NCI-H446 treated with DMSO at 0.1 percent for 48 hours (cell line): ENCODE measurements around the gene ZNF132.
"Not testable (repeated sequence)": the region's sequence is repeated elsewhere in the genome, so short reads cannot be mapped to it uniquely, and the experiment has no call there.

Experiments
- DNase-seq: peaks from one replicate; lab custom pipeline; 2025; lab: John Stamatoyannopoulos, UW

Gene ZNF132

DNA sequence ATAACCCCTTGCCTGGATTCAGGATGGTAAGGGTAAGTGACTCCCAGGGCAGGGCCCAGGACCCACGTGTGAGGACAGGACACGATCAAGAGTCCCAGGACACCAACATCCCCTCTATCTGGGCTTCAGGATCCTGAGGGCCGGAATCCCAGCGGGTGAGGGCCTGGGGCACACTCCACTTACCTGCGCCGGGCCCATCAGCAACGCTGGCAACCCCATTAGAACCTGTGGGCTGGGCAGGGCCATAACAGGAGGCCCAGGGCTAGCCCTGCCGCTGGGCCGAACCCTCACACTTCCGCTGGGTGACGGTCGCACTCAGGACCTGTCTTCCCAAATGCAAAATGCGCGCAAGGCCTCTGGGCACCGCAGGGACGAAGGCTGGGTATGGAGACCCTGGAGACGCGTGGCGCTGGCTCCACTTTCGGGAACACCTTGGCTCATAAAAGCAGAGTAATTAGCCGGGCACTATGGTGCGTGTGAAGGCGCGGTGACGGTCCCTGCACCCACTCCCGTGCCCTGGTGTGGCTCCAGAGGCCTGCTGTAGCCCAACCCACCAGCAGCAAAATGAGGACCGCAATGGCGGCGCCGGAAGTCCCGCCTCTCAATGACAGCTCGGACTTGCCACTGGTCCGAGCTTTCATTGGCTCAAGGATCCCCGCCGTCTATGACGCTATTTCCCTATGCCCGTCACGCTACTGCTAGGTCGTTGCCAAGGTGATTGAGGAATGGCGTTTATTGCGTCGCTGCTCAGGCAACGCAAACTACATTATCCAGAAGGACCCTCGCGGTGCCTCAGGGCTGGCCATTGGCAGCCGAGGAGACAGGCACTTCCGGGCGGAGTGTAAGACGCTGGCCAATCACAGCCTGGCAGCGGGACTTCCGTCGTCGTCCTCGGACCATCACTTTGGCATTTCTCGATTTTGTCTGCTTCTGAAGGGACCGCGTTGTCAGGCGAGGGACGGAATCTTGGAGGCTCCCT, at the start of gene ZNF132:
ZNF132 (minus strand) TSS at position 578 of the 979 bp plus-strand sequence; CDS start at position 246, 332 bp downstream.
- peak; percentile 69 for DNase-seq

DNA sequence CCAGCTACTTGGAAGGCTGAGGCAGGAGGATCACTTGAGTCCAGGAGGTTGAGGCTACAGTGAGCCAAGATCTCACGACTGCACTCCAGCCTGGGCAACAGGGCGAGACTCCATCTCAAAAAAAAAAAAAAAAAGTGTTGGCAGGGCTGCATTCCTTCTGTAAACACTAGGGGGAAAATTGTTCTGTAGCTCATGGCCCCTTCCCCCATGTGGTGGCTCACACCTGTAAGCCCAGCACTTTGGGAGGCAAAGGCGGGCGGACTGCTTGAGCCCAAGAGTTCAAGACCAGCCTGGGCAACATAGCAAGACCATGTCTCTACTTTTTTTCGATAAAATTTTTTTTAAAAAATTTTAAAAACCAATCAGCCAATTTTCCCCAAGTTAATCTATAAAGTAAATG, 44.4 kb upstream of the ZNF132 start:
- not testable (repeated sequence) for DNase-seq

DNA sequence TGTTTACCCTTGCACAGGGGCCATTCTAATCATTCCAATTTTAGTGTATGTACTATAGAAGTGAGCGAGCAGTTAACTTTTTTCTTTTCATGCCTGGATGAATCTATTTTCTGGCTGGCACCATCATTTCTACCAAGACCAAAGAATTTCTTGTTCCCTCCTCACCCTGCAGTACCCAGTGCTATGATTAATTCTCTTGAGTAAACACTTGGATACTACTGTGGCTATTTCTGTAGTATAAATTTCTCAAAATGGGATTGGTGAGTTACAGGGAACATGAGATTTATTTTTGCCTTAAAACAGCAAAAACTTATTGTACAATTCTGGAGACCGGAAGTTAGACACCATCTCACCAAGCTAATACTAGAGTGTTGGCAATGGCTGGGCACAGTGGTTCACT, 43.8 kb upstream of the ZNF132 start:
- no peak for DNase-seq

DNA sequence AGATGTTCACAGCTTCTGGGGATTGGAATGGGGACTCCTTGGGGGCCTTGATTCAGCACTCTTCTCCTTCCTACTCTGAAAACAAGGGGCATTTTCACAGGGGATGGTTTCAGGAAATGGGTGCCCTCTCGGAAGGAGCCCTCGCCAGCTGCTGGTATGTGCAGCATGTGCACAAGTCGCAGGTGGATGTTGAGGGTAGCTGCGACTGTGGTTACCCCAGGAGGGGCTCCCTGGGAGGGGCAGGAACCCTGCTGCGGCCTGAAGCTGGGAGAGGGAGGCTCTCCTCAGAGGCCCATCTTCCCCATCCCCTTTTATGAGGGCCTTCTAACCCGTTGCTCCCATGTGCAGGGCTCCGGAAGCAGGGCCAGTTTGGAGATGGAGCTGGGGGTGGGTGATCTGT, 42.4 kb upstream of the ZNF132 start:
- DNase-seq: no peak

DNA sequence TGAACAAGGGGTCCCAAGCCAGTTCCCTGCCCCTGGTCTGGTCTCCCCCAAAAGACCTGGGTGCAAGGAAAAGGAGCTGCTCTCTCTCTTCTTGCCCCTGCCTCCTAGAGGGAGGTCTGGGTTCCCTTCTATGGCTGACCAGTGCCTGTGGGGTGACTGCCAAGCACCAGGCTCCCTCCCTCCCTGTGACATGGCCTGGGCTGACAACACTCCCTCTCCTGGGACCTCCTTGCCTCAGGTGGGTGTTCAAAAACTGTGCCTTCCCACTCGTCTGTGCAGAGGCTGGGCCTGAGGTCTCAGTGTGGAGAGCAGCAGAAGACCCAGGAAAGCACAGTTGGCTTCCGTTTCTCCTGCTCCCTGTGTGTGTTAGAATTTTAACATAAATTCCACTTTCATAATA, 40.9 kb upstream of the ZNF132 start:
- DNase-seq: no peak

DNA sequence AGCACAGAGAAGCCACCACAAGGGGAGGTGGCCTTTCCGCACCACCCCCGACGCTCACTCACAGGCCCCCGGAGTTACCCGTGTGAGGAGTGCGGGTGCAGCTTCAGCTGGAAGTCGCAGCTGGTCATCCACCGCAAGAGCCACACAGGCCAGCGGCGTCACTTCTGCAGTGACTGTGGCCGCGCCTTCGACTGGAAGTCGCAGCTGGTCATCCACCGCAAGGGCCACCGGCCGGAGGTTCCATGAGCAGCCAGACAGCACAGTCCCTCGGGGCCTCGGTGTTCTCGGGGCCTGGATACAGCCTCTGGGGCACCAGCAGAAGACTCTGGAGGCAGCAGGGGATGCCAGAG, 40.5 kb upstream of the ZNF132 start:
- no peak for DNase-seq

DNA sequence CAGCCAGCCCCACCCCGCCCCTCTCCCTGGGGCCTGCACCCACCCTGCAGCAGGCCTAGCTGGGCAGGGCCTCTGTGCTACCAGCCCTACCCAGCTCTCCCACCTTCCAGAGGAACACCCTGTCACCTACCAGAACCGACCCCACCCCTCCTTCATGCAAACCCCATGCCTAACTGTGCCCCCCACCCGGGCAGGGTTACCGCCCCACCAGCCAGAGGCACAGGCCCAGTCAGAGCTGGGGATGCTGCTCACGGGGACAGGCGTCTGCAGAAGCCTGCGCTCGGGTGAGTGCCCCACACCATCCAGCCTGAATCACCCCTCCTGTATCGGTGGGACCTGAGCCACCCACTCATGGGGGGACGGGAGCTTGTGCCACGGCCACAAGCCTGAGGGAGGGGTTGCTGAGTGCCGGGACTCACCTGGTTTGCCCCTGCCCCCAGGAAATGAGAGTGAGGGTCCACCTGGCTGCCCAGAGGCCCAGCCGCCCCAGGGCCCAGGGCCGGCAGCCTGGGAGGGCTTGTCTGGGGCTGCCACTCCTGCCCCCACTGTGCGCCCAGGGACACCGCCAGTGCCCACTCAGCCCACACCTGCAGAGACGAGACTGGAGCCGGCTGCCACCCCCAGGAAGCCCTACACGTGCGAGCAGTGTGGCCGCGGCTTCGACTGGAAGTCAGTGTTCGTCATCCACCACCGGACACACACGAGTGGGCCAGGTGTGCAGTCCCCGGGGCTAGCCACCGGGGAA, 40.0 kb upstream of the ZNF132 start:
- no peak for DNase-seq

DNA sequence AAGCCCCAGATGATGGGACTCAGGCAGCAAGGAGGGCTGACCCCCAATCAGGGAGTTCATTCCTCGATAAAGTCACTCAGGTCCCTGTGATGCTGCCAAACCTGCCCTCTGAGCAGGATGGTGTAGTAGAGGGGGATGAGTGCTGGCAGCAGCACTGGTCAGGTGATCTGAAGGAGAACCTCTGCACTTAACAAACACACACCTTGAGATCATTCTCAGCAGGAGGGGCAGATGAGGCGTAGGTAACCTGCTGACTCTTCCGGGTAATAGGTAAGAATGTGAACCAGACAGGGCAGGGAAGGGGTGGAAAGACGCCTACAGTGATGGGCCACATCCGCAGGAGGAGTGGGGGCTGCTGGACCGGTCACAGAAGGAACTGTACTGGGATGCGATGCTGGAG, 39.4 kb upstream of the ZNF132 start:
- DNase-seq: no peak

DNA sequence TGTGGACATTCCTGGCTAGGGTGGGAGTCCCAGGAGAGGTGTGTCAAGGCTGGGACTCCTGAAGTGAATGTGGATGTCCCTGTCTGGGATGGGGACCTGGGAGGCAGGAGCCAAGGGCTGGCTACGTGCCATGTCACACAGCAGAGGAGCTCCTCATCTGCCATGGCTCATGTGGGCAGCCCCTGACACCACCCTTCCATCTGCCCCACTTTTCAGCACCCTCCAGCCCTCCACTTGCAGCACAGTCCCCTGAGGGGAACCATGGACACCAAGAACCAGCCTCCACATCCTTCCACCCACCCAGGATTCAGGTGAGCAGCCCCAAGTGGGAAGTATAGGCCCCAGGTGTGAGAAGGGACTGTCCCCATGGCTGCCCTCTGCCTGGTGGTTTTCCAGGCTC, 37.9 kb upstream of the ZNF132 start:
- DNase-seq: no peak

DNA sequence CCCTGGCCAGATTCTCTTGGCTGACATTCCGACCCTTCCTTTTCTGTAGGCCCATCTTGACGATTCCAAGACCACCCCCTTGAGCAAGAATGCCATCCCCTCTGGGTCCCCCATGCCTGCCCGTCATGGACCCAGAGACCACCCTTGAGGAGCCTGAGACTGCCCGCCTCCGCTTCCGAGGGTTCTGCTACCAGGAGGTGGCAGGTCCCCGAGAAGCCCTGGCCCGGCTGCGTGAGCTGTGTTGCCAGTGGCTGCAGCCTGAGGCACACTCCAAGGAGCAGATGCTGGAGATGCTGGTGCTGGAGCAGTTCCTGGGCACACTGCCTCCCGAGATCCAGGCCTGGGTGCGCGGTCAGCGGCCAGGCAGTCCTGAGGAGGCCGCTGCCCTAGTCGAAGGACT, 37.2 kb upstream of the ZNF132 start:
- DNase-seq: no peak

DNA sequence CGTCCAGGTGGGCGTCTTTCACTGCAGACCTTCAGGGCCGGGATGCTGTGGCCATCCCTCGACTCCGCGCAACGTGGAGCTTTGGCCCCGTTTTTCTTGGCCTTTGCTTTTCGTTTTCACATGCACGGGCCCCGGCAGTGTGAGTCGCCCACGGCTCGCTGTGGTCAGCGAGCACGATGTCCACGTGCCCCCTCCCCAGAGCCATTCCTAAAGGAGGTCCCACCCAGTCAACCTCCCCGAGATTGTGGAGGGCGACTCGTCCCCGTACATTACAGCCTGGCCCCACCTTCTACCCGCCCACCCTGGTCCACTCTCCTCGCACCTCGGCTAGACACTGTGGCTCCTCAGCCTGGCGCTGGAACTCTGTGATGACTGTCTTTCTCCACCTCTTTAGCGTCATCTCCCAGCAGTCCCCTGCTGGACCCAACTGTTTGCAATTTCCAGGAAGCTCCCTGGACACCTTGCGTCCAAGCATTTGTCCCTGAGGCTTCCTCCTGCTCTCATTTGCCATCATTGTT, 36.6 kb upstream of the ZNF132 start:
- DNase-seq: no peak

DNA sequence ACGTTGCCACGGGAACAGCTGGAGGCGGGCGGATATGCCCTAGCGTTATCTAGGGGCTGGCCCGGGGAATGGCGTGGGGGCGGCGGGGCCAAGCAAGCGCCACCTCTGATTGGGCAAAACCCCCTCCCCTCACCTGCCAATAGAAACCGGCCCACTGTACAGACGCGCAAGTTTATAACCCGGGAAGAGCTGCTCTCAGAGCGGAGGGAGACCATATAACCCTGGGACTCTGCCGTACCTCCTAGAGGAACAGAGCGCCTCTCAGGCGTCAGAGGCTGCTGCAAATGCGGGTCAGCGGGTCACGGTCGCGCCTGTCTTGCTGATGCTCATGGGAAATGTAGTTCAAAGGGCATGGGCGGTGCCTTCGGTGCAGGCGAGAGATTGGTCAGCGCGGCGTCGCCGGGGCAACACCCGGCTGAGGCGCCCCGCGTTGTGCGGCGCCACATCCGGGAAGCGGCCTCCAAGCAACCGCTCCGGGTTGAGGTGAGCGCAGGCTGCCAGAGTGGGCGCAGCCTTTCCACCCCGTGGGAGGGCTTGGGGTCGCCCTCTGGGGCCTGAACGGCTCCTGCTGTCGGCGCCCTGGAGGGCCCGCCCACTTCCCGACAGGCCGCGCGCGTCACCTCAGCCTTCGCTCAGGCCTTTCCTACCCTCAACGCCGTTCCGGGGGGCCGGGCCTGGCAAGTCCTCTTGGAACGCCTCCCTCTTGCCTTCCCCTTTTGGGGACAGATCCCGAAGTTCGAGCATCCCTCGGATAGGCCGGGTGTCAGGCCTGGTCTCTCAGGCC, 36.0 kb upstream of the ZNF132 start, which contains the start of gene ZNF446:
ZNF446 (plus strand) TSS at position 639 of the 784 bp plus-strand sequence. CDS start 867 bp downstream, outside the sequence.
- DNase-seq: peak; percentile 94

DNA sequence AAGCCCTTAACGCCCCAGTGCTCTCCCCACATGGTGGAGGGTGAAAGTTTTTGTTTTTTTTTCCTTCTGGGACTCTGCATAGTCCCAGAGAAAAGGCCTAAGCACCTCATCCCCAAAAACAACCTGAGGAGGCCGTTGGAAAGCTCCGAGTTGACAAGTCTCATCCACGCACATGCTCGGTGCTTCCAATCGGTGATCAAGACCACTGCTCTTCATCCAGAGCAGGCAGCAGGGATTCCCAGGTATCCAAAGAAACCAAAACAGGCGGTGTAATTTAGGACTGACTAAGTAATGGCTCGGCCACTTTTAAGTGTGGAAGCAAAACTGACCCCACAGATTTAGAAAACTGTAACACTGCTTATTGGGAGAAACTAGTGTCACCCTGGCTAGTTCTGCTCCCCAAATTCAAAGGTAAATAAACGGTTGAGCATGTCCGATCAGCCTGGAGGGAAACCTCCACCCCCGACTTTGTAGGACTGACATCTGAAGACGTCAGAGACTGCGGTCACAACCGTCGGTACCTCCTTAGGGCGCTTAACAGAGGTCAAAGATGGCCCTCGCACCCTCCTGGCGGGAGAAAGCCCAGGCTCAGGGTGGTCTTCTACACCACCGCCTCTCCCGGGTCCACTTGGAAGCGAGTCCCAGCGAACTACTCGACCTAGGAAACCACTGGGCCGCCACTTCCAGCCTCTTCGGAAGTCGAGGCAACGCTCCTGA, 35.2 kb upstream of the ZNF132 start:
- no peak for DNase-seq

DNA sequence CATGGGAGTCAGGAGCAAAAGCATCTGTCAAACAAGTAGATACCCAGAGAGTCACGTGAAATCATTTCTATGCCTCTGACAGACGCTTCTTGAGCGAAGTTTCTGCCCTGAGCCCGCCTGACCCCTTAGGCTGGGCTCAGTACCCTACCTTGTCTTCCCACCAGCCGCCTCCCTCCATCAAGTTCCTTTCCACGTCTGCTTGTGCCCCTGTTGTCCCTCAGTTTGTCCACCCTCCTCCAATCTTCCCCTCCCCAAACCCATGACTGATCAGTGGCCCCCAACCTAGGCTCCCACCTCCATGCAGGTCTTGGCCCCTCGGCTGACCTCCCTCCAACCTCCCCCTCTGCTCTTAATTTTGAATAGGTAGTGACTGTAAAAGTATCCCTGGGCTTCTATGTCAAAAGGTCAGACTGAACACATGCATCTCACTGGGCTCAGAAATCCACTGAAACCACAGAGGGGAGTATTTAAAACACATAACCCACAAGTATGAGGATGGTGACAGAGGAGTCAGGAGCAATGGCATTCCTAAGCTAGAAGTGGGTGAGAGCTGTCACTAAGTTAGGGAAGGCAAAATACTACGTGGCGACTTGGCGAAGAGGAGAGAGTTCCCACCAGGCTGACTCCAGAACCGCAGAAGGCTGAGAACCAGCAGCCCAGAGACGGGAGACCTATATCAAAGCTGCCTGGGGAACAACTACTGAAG, 34.5 kb upstream of the ZNF132 start:
- DNase-seq: no peak

DNA sequence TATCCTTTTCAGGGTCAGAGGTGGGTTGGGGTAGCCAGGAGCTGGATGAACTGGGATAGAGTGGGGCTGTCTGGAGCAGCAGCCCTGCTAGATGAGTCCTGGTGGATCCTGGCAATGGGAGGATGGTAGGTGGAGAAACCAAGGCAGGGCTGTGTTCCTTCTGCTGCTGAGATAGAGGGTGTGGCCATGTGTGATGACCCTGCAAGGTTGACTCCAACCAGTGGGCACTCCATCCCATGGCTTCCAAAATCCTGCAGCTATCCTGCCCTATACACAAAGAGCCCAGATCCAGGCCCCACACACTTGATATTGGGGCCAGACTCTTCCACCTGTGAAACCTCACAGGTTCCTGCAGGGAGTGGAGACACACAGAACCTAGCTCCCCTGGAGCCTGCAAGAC, 33.8 kb upstream of the ZNF132 start:
- DNase-seq: no peak

DNA sequence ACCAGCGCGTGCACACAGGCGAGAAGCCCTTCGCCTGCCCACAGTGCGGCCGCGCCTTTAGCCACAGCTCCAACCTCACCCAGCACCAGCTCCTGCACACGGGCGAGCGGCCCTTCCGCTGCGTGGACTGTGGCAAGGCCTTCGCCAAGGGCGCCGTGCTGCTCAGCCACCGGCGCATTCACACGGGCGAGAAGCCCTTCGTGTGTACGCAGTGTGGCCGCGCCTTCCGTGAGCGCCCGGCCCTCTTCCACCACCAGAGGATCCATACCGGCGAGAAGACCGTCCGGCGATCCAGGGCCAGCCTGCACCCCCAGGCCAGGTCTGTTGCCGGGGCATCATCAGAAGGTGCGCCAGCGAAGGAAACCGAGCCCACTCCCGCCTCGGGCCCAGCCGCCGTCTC, 31.8 kb upstream of the ZNF132 start:
- no peak for DNase-seq

DNA sequence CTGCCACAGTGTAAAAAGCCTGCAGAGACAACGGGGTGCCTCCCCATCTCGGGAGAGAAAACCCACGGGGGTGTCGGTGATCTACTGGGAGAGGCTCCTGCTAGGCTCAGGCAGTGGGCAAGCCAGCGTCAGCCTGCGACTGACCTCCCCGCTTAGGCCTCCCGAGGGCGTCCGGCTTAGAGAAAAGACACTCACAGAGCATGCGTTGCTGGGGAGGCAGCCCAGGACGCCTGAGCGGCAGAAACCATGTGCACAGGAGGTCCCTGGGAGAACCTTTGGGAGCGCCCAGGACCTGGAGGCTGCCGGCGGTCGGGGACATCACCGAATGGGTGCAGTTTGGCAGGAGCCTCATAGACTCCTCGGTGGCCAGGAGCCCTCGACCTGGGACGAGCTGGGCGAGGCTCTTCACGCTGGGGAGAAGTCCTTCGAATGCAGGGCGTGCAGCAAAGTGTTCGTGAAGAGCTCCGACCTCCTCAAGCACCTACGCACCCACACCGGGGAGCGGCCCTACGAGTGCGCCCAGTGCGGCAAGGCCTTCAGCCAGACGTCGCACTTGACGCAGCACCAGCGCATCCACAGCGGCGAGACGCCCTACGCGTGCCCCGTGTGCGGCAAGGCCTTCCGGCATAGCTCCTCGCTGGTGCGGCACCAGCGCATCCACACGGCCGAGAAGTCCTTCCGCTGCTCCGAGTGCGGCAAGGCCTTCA, 31.0 kb upstream of the ZNF132 start:
- DNase-seq: not testable (repeated sequence)

DNA sequence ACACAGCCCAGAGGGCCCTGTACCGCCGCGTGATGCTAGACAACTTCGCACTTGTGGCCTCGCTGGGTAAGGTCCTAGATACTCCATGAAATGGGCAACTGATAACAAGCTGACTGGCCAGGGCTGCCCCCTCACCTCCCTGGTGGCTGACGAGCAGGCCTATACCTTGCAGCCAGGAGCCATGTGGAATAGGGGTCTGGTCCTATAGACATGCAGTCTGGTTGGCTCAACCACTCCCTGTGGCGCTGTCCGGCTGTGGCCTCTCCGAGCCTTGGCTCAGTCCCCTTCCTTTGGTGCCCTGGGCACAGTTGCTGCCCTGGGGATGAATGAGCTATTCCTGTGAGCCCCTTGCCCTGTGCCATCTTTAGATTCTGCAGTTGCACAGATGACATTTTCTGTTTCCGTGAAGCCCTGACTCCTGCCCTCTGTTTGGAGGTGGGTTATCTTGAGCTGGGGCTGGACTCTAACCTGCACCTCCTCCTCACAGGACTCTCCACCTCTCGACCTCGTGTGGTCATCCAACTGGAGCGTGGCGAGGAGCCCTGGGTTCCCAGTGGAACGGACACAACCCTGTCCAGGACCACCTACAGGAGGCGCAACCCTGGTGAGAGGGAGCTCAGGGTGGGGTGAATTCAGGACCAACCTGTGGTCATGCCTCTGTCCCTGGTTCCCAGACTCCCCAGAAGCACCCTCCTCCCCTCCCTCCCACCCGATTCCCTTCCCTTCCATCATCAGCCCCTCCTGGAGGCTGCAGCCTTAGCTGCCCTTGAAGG, 29.5 kb upstream of the ZNF132 start:
- DNase-seq: no peak

DNA sequence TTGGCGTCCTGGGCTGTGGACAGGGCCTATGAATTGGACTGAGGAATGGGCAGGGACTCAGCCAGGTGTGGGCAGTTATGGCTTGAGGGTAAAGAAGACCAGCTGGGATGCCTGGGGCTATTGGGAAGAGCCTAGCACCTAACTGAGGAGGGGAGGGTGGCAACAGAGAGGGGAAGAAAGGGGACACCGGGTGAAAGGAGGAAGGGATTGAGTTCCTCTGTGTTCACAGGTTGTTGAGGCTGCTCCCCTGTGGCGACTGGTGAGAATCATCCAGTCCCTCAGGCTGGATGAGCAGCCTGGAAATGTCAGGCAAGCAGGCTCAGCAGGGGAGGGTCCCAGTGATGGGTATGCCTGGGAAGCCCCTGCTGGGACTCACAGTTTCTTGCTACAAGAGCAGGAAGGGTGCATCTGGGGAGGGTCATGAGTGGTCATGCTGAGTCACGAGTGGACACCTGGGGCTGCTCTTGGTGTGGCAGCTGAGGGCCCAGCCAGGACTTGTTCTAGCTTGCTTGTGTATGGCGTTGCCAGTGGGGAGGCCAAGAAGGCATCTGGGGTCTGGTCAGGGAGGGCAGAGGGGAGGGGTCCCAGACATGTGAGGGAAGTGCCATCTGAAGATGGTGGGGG, 28.4 kb upstream of the ZNF132 start:
- no peak for DNase-seq
